PC-3 (cell line): ENCODE results near the gene TIMM29.

Experiments
- EZH2 ChIP-seq: fragments of 300-600 bp; sonication (generic); IDR thresholded peaks from one replicate; pipeline ENCODE4 v1.6.1; 2017; ENCODE audit warnings: antibody characterized with exemption, mild to moderate bottlenecking, low read length; ENCODE audit not compliant: unreplicated experiment
- TF ChIP-seq, protein P1 (sequence below): fragments of 300-600 bp; sonication (generic); conservative IDR thresholded peaks from 2 replicates; pipeline ENCODE4 v1.5.1; 2017; ENCODE audit warnings: antibody characterized with exemption, low read depth, mild to moderate bottlenecking, low read length

DNA sequence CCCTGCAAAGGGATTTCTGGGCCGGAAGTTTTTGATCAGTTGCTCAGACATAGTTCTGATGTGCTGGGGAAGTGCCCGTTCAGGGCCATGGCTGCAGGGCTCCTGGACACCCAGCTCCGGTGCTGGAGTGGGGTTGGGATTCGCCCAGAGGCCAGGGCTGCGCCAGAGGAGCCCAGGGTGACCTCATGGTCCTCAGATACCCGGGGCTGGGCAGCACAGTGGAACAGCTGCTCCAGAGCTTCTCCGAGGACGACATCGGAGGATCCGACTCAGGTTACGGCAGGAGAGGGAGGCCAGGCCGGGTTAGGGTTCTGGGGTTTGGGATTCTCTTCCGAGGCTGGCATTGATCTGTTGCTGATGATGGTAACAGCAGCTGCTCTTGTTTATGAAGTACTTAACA is 36.4 kb upstream of the TIMM29 start:
- TF ChIP-seq, protein P1, sequence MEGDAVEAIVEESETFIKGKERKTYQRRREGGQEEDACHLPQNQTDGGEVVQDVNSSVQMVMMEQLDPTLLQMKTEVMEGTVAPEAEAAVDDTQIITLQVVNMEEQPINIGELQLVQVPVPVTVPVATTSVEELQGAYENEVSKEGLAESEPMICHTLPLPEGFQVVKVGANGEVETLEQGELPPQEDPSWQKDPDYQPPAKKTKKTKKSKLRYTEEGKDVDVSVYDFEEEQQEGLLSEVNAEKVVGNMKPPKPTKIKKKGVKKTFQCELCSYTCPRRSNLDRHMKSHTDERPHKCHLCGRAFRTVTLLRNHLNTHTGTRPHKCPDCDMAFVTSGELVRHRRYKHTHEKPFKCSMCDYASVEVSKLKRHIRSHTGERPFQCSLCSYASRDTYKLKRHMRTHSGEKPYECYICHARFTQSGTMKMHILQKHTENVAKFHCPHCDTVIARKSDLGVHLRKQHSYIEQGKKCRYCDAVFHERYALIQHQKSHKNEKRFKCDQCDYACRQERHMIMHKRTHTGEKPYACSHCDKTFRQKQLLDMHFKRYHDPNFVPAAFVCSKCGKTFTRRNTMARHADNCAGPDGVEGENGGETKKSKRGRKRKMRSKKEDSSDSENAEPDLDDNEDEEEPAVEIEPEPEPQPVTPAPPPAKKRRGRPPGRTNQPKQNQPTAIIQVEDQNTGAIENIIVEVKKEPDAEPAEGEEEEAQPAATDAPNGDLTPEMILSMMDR = no peak
- no peak for TF ChIP-seq EZH2
